Measurements from ENCODE around the gene NENF. TPM values are rescaled to one million over a fixed set of nuclear protein-coding genes. Genes with fewer than 3 reads are reported as not detected.

NENF gene
- polyA plus RNA-seq, 1 donor (not counting 4 experiments of a cell fraction or from before 2014, with no cell fraction given), result 65.6 TPM

- Histone ChIP-seq H3K9me1 (ENCODE audit: control insufficient read depth, extremely low read depth, insufficient read depth, low read length) (peaks cover 2% of the 10 kb centered on the region), H2AFZ (ENCODE audit: control insufficient read depth, low read length) (no peak overlapping the region), H3K4me3 (ENCODE audit: control insufficient read depth in 2 of 3, extremely low read depth in 1 of 3, insufficient read depth in 2 of 3, low read depth in 1 of 3, low read length in 3 of 3) (no peak overlapping the region), H3K9ac (ENCODE audit: control insufficient read depth, extremely low read depth, insufficient read depth, low read length) (no peak overlapping the region), H4K20me1 (ENCODE audit: control insufficient read depth, extremely low read depth, insufficient read depth, low read length) (no peaks in the 10 kb centered on the region), H3K79me2 (ENCODE audit: control insufficient read depth, insufficient read depth, low read length) (no peaks in the 10 kb centered on the region), H3K36me3 (ENCODE audit: control insufficient read depth in 2 of 2, extremely low read depth in 1 of 2, insufficient read depth in 2 of 2, low read length in 2 of 2) (no peaks in the 10 kb centered on the region), H3K9me3 (ENCODE audit: control insufficient read depth, low read depth, low read length) (no peaks in the 10 kb centered on the region), H3K4me1 (ENCODE audit: control insufficient read depth, extremely low read depth, insufficient read depth, low read length) (peaks cover 23% of the 10 kb centered on the region), H3K4me2 (ENCODE audit: control insufficient read depth, extremely low read depth, insufficient read depth, low read depth, low read length) (peak overlapping the region; percentile 54), H3K27ac (ENCODE audit: control insufficient read depth, insufficient read depth, low read length) (no peak overlapping the region), H3K27me3 (ENCODE audit: control insufficient read depth, extremely low read depth, insufficient read depth, low read length) (no peaks in the 10 kb centered on the region)
- DNase-seq (ENCODE audit: low read depth, low spot score) (no peak), FAIRE-seq (no peak)
- dilution Hi-C loops (cut with MboI; ENCODE audit: extremely low pct_ligation_motif_present, low sequenced_read_pairs), result no loop called here
- TF ChIP-seq EZH2 (IDR thresholded peaks at IDR 0.05; ENCODE audit: low read length), result no peak
- TF ChIP-seq, protein P1, sequence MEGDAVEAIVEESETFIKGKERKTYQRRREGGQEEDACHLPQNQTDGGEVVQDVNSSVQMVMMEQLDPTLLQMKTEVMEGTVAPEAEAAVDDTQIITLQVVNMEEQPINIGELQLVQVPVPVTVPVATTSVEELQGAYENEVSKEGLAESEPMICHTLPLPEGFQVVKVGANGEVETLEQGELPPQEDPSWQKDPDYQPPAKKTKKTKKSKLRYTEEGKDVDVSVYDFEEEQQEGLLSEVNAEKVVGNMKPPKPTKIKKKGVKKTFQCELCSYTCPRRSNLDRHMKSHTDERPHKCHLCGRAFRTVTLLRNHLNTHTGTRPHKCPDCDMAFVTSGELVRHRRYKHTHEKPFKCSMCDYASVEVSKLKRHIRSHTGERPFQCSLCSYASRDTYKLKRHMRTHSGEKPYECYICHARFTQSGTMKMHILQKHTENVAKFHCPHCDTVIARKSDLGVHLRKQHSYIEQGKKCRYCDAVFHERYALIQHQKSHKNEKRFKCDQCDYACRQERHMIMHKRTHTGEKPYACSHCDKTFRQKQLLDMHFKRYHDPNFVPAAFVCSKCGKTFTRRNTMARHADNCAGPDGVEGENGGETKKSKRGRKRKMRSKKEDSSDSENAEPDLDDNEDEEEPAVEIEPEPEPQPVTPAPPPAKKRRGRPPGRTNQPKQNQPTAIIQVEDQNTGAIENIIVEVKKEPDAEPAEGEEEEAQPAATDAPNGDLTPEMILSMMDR (optimal IDR thresholded peaks at IDR 0.05 in 1 of 3, IDR thresholded peaks at IDR 0.05 in 1 of 3, conservative IDR thresholded peaks at IDR 0.05 in 1 of 3; ENCODE audit: extremely low read depth in 1 of 3, insufficient read depth in 2 of 3, low read length in 3 of 3), result no peak
Measured at GRCh38 chr1:212466898-212467650, 34.4 kb downstream of the NENF start.

DNA sequence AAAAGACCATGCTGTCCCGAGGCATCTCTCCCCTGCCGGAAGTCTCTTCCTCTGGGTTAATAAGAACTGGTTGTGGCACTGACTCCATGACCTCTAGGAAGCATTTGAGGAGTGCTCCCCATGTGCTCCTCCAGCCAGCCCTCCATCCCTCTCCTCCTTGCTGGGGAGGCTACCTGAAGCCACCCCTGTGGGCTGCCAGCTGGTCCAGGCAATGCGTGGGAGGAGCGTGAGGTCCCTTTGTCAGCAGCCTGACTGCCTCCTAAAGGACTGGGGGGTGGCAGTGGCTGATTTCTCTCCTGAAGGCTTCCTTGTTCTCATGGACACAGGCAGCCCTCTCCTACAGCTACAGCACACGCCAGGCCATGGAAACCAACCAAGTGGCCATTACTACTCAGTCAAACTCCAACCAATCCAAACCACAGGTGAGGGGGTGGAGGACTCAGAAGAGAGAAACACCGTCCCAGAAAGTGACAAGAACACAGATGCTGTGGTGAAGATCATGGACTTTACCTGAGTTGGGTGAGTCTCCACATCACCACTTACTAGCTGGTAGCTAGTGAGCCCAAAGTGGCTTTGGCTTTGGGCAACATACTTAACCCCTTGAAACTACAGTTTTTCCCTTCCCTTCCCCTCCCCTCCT is 35.2 kb downstream of the NENF start:
- peak overlapping the region in 1 of 3 experiments; percentile 4 for H3K4me3 ChIP-seq (ENCODE audit: control insufficient read depth in 2 of 3, extremely low read depth in 1 of 3, insufficient read depth in 2 of 3, low read depth in 1 of 3, low read length in 3 of 3)
- no peaks in the 10 kb centered on the region for H3K36me3 ChIP-seq (ENCODE audit: control insufficient read depth in 2 of 2, extremely low read depth in 1 of 2, insufficient read depth in 2 of 2, low read length in 2 of 2)
- TF ChIP-seq, protein P1 (optimal IDR thresholded peaks at IDR 0.05 in 1 of 3, IDR thresholded peaks at IDR 0.05 in 1 of 3, conservative IDR thresholded peaks at IDR 0.05 in 1 of 3; ENCODE audit: extremely low read depth in 1 of 3, insufficient read depth in 2 of 3, low read length in 3 of 3), result no peak
- no peak for TF ChIP-seq EZH2 (IDR thresholded peaks at IDR 0.05; ENCODE audit: low read length)
- no peak overlapping the region for H3K27ac ChIP-seq (ENCODE audit: control insufficient read depth, insufficient read depth, low read length)
- no peak overlapping the region for H2AFZ ChIP-seq (ENCODE audit: control insufficient read depth, low read length)
- H3K4me2 ChIP-seq (ENCODE audit: control insufficient read depth, extremely low read depth, insufficient read depth, low read depth, low read length), result peak overlapping the region; percentile 54
- peaks cover 2% of the 10 kb centered on the region for H3K9me1 ChIP-seq (ENCODE audit: control insufficient read depth, extremely low read depth, insufficient read depth, low read length)
- H3K27me3 ChIP-seq (ENCODE audit: control insufficient read depth, extremely low read depth, insufficient read depth, low read length), result no peaks in the 10 kb centered on the region
- dilution Hi-C loops (cut with MboI; ENCODE audit: extremely low pct_ligation_motif_present, low sequenced_read_pairs), result no loop called here
- peaks cover 23% of the 10 kb centered on the region for H3K4me1 ChIP-seq (ENCODE audit: control insufficient read depth, extremely low read depth, insufficient read depth, low read length)
- no peaks in the 10 kb centered on the region for H3K79me2 ChIP-seq (ENCODE audit: control insufficient read depth, insufficient read depth, low read length)
- no peak for FAIRE-seq
- no peak overlapping the region for H3K9ac ChIP-seq (ENCODE audit: control insufficient read depth, extremely low read depth, insufficient read depth, low read length)
- H4K20me1 ChIP-seq (ENCODE audit: control insufficient read depth, extremely low read depth, insufficient read depth, low read length), result no peaks in the 10 kb centered on the region
- DNase-seq (ENCODE audit: low read depth, low spot score), result no peak
- H3K9me3 ChIP-seq (ENCODE audit: control insufficient read depth, low read depth, low read length), result no peaks in the 10 kb centered on the region

All from keratinocyte (primary cell).